ENCODE results near the gene TRMT6.

DNA sequence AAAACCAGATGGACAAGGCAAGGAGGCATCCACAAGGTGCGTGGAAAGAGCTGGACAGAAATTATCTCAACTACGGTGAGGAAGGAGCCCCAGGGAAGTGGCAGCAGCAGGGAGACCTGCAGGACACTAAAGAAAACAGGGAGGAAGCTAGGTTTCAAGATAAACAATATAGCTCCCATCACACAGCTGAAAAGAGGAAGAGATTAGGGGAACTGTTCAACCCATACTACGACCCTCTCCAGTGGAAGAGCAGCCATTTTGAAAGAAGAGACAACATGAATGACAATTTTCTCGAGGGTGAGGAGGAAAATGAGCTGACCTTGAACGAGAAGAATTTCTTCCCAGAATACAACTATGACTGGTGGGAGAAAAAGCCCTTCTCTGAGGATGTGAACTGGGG, 26.8 kb downstream of the TRMT6 start:
- TF ChIP-seq, protein P1, sequence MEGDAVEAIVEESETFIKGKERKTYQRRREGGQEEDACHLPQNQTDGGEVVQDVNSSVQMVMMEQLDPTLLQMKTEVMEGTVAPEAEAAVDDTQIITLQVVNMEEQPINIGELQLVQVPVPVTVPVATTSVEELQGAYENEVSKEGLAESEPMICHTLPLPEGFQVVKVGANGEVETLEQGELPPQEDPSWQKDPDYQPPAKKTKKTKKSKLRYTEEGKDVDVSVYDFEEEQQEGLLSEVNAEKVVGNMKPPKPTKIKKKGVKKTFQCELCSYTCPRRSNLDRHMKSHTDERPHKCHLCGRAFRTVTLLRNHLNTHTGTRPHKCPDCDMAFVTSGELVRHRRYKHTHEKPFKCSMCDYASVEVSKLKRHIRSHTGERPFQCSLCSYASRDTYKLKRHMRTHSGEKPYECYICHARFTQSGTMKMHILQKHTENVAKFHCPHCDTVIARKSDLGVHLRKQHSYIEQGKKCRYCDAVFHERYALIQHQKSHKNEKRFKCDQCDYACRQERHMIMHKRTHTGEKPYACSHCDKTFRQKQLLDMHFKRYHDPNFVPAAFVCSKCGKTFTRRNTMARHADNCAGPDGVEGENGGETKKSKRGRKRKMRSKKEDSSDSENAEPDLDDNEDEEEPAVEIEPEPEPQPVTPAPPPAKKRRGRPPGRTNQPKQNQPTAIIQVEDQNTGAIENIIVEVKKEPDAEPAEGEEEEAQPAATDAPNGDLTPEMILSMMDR (IDR thresholded peaks at IDR 0.05 in 2 of 3, conservative IDR thresholded peaks at IDR 0.05 in 1 of 3; ENCODE audit: insufficient read depth in 2 of 3, low read depth in 1 of 3, low read length in 3 of 3): no peak
- TF ChIP-seq BRD4 (IDR thresholded peaks at IDR 0.05): no peak
- no peak for TF ChIP-seq ZC3H4 (CRISPR knock-in tag; IDR thresholded peaks at IDR 0.05; ENCODE audit: borderline replicate concordance)
- TF ChIP-seq, protein P2, sequence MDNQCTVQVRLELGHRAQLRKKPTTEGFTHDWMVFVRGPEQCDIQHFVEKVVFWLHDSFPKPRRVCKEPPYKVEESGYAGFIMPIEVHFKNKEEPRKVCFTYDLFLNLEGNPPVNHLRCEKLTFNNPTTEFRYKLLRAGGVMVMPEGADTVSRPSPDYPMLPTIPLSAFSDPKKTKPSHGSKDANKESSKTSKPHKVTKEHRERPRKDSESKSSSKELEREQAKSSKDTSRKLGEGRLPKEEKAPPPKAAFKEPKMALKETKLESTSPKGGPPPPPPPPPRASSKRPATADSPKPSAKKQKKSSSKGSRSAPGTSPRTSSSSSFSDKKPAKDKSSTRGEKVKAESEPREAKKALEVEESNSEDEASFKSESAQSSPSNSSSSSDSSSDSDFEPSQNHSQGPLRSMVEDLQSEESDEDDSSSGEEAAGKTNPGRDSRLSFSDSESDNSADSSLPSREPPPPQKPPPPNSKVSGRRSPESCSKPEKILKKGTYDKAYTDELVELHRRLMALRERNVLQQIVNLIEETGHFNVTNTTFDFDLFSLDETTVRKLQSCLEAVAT (IDR thresholded peaks at IDR 0.05): no peak
- no peak for TF ChIP-seq RBM25 (IDR thresholded peaks at IDR 0.05; ENCODE audit: low read depth, low read length, severe bottlenecking)
- TF ChIP-seq ATF1 (CRISPR knock-in tag; IDR thresholded peaks at IDR 0.05): no peak
- TF ChIP-seq ATF1 (tag; IDR thresholded peaks at IDR 0.05): no peak
- TF ChIP-seq, protein P3, sequence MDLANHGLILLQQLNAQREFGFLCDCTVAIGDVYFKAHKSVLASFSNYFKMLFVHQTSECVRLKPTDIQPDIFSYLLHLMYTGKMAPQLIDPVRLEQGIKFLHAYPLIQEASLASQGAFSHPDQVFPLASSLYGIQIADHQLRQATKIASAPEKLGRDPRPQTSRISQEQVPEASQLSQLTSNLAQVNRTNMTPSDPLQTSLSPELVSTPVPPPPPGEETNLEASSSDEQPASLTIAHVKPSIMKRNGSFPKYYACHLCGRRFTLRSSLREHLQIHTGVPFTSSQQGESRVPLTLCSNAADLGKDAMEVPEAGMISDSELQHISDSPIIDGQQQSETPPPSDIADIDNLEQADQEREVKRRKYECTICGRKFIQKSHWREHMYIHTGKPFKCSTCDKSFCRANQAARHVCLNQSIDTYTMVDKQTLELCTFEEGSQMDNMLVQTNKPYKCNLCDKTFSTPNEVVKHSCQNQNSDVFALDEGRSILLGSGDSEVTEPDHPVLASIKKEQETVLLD (IDR thresholded peaks at IDR 0.05): no peak
- no peak for TF ChIP-seq STAG1 (CRISPR knock-in tag; IDR thresholded peaks at IDR 0.05; ENCODE audit: borderline replicate concordance)
- TF ChIP-seq GATA2 (CRISPR knock-in tag; IDR thresholded peaks at IDR 0.05): no peak
- TF ChIP-seq POLR2A (conservative IDR thresholded peaks at IDR 0.05): no peak
- TF ChIP-seq ZNF274 (IDR thresholded peaks at IDR 0.05; ENCODE audit: borderline replicate concordance, low read depth, low read length): no peak
